AG09309 (cell line): Measurements from ENCODE around the gene ATRN.
"Not testable (repeated sequence)": the region's sequence is repeated elsewhere in the genome, so short reads cannot be mapped to it uniquely, and the experiment has no call there.

Experiments
- DNase-seq: peaks from one replicate; pipeline ENCODE4 v3.0.0-alpha.2; 2010; ENCODE audit warnings: low read depth
- H3K4me3 ChIP-seq: 2 replicates; pipeline ENCODE4 v1.5.1; 2011; ENCODE audit warnings: mild to moderate bottlenecking, low read depth, low read length, moderate library complexity; ENCODE audit not compliant: control insufficient read depth
- CTCF ChIP-seq: IDR thresholded peaks from 2 replicates; pipeline ENCODE4 v1.5.1; 2011; ENCODE audit warnings: mild to moderate bottlenecking, low read depth, low read length, inconsistent platforms; ENCODE audit not compliant: insufficient read depth, control insufficient read depth; ENCODE audit errors: missing control alignments

Gene ATRN

GRCh38 chr20:3470627-3471396 is at the start of gene ATRN:
Gene ATRN (plus strand): TSS chr20:3471018. CDS start chr20:3471108, 90 bp downstream.
- peak; percentile 57 for DNase-seq
- H3K4me3 ChIP-seq, result peak within 1 kb of the TSS; percentile 55
- no peak for TF ChIP-seq CTCF

GRCh38 chr20:3421985-3422384 is 48.8 kb upstream of the ATRN start:
- DNase-seq, result no peak
- no peak for TF ChIP-seq CTCF
- H3K4me3 ChIP-seq, result no peak overlapping the region

GRCh38 chr20:3423126-3423525 is 47.7 kb upstream of the ATRN start:
- no peak overlapping the region for H3K4me3 ChIP-seq
- no peak for TF ChIP-seq CTCF
- no peak for DNase-seq

- DNase-seq, H3K4me3 ChIP-seq: not testable (repeated sequence)
Measured at GRCh38 chr20:3426766-3427165, 44.1 kb upstream of the ATRN start.

GRCh38 chr20:3430376-3431069 is 40.3 kb upstream of the ATRN start:
- DNase-seq, result no peak
- TF ChIP-seq CTCF, result no peak
- H3K4me3 ChIP-seq, result no peak overlapping the region

GRCh38 chr20:3431109-3431508 is 39.7 kb upstream of the ATRN start:
- no peak for TF ChIP-seq CTCF
- DNase-seq, result no peak
- no peak overlapping the region for H3K4me3 ChIP-seq

GRCh38 chr20:3432844-3433243 is 38.0 kb upstream of the ATRN start:
- DNase-seq, result no peak
- TF ChIP-seq CTCF, result no peak
- no peak overlapping the region for H3K4me3 ChIP-seq
